ENCODE results near the gene LAMC1.

Gene LAMC1

DNA sequence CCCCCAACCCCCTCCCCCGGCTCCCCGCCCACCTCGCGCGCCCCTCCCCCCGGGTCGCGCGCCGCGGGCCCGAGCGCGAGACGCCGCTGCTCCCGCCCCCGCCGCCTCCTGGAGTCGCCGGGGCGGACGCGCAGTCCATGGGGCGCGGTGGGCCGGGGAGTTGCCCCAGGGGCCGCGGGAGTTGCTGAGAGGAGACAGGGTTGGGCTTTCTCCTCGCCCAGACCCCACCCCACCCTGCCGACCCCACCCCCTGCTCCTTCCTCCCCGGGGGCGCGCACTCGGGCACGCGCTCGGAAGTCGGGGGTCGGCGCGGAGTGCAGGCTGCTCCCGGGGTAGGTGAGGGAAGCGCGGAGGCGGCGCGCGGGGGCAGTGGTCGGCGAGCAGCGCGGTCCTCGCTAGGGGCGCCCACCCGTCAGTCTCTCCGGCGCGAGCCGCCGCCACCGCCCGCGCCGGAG lies at the start of gene LAMC1:
Gene LAMC1 (plus strand): TSS at position 275 of the 455 bp plus-strand sequence. CDS start 297 bp downstream, outside the sequence.
- no peak for FAIRE-seq

DNA sequence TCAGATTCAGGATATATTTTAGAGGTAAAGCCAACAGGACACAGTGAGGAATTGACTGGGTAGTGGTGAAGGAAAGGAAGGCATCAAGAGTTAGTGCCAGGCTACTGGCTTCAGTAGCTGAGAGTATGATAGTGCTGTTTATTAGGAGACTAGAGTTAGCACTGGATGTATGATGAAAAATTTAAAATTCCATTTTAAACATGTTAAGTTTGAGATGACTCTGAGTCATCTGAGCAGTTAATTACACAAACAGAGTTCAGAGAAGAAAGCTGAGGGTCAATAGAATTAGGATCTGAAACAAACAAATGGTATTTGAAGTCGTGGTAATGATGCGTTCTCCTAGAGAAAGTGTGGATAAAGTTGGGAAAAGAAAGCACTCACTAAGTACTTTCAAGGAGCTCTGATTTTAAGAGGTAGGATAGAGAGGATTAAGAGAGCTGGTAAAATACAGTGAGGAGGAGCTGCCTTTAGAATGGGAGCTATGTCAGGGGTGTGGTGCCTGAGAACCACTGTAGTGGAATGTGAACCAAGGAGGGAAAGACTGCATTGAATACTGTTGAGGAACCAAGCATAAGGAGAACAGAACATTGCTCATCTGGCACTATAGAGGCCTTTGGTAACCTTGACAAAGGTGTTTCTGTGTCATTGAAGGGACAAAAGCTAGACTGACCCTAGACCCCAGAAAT lies 48.6 kb upstream of the LAMC1 start:
- FAIRE-seq = no peak

- no peak for FAIRE-seq
Observed at GRCh38 chr1:182977480-182977879, 45.7 kb upstream of the LAMC1 start.

- no peak for FAIRE-seq
Observed at GRCh38 chr1:182978151-182978853, 44.9 kb upstream of the LAMC1 start.

- no peak for FAIRE-seq
Observed at GRCh38 chr1:182984138-182984537, 39.1 kb upstream of the LAMC1 start.

- FAIRE-seq = no peak
Observed at GRCh38 chr1:182984621-182985020, 38.6 kb upstream of the LAMC1 start.

DNA sequence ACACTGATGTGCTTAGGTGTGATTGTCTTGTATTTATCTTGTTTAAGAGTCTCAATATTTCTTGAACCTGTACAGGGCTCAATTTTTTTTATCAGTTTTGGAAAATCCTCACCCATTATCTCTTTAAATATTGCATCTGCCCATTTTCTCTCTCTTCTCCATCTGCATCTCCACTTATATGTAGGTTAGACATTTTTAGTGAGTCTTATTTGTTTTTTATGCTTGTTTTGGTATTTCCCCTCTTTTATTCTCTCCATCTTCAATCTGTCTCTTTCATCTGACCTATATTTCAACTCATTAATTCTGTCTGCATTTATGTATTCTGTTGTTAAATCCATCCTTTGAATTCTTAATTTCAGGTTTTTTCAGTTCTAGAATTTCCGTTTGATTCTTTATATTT lies 37.3 kb upstream of the LAMC1 start:
- FAIRE-seq = no peak

DNA sequence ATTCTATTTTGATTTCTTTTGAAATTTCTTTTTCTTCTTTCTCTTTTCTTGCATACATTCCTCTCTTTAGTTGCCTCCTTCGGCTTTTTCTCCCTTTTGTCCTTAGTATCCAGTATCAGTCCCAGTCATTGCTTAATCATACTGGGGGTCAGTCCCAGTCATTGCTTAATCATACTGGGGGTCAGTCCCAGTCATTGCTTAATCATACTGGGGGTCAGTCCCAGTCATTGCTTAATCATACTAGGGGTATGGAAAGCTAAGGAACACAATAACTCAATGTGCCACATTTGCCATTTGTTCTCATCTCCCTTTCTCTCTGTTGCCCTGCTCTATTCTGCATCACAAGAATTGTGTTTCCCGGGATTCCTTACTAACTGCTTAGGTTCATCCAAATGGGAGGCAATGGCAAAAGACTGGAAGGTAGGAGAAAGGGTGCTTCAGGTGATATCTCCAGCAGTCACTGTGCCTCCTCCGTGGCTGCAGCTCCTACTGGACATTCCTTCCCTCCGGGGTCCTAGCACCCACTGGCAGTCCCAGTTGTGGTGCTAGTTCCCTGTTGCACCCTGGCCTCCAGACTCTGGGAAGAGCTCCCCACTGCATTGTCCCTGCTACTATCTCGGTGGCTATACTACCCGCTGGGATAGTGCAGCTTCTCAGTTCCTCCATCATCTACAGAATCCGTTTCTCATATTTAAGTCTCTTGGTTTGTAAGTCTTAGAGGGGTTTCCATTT lies 32.6 kb upstream of the LAMC1 start:
- FAIRE-seq = no peak

DNA sequence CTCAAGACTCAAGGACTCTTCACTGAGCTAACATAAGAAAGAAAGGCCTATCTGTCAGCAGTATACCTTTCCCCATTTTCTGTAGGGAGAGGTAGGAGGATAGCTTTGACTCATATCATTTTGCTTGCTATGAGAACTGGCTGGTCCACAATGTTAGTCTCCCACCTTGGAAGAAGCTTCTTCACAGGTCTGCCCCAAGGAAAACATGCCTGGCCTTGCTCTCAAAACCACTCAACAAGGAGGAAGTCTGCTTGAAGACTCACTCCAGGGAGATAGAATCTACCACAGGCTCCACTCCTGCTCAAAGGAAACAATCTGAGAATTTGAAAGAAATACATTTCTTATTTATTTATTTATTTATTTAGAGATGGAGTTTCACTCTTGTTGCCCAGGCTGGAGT lies 29.5 kb upstream of the LAMC1 start:
- FAIRE-seq = no peak

DNA sequence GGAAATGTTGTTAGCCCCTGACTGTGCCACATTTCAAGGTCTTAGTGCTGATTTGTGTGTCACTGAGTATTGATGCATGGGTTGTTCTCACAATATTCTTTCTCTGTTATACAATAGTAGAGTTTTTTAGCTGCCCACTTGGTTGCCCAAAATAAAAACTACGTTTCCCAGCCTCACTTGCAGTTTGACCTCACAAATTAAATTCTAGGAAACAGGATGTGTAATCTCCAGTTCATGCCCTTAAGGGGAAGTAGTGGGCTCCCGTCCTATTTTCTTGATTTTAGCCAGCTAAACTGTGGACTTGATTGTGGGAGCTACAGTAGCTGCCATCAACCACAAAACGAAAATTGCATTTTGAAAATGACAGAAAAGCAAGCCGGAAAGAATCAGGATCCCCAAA lies 27.3 kb upstream of the LAMC1 start:
- no peak for FAIRE-seq

DNA sequence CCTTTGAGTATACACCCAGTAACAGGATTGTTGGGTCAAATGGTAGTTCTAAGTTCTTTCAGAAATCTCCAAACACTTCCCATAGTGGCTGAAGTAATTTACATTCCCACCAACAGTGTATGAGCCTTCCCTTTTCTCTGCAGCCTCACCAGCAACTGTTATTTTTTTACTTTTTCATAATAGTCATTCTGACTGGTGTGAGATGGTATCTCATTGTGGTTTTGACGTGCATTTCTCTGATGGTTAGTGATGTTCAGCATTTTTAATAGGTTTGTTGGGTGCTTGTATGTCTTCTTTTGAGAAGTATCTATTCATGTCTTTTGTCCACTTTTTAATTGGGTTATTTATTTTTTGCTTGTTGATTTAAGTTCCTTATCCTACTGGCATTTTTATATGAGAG lies 26.4 kb upstream of the LAMC1 start:
- no peak for FAIRE-seq

DNA sequence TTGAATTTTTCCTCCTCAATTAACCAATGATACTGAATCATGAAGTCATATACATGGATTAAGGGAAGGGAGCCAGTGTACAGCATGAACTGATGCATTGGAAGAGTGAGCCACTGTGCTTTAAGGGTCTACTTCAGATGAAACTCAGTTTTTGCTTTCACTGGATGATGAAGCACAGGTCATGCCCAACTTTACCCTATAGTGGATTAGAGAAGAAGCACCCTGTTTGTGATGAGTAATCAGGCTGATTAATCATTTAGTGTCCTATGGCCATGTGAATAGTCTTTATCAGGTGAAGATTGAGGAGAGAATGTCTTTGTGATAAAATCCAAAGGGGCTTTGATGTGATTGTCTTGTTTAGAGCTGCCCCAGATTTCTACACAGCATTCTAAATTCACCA lies 24.7 kb upstream of the LAMC1 start:
- no peak for FAIRE-seq

DNA sequence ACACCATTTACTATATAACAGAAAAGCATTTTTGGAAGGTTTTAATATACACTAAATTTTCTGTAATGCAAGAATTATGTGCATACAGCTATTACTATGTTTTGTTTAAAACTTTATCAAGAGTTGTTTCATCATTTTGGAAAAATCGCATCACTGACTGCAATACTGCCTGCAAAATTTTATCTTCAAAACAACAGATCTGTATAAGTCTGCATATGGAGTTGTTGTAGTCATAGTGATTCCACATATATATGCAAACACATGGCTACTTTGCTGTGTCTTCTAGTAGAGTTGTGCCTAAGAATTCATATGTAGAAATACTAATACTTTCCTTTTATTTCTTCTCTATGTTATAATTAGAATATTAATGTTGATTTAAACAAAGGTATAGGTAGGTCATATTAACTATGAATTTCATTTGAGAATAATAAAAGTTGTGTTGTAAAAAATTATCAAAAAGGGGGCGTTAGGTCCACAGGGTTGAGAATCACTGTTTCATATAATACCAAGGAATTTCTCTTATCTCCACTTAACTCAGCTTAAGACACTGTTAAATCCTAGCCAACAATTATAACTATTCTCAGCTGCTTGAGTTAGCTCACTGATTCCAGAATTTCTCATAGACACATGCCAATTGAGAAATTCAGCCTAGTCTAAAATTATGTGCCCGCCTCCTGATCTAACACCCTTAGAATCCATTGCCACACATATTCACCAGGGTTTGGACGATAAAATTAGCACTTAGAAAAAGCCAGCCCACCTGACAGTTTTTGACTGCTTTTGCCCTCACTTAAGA lies 22.9 kb upstream of the LAMC1 start:
- no peak for FAIRE-seq

- FAIRE-seq = no peak
Observed at GRCh38 chr1:183002267-183002666, 21.0 kb upstream of the LAMC1 start.

GRCh38 chr1:183002797-183003196 lies 20.4 kb upstream of the LAMC1 start:
- no peak for FAIRE-seq

DNA sequence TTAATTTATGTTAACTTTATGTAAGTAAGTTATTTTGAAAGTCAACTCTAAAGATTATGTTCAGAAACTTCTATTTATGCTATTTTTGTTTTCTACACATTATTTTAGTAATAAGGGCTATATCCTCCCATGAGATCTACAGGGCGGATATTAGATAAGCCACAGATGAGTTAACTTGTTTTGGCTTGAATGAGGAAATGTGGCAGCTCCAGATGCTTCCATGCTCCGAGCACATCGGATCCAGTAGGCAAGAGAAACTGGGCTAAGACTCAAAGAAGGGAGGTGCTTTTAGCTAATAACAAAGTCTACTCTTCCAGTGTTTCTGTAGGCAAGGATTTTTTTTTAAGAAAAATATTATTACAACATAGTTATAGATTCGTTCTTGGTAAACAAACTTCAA lies 20.0 kb upstream of the LAMC1 start:
- no peak for FAIRE-seq

DNA sequence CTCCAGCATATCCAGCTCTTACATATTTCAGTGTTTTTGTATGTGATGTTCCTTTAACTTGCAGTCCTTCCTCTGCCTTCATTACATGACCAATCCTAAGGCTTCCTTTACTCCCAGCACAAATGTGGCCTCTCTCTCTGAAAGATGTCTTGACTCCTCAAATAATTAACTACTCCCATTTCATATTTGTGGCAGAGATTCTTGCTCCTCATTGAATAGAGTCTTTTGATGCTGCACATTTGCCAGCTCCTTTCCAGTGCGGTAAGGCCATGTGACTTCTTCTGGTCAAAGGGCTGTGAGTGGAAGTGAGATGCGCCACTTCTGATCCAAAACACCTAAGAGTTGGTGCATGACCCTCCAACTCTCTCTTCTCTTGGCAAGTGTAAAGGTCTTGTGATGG lies 19.1 kb upstream of the LAMC1 start:
- FAIRE-seq = no peak

DNA sequence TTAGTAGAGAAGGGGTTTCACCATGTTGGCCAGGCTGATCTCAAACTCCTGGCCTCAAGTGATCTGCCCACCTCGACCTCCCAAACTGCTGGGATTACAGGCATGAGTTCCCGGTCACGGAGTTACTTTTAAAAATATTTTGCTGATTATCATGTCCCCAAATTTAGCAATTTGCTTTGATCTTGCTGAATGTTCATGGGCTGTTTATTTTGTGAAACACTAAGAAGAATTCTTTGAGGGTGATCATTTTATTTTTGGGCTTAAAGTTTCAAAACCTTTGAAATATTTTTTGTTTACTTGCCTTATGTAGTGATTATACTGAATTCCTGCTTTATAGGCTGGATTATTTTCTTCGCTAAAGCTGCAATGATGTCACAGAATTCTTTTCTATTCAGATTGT lies 11.4 kb upstream of the LAMC1 start:
- no peak for FAIRE-seq

DNA sequence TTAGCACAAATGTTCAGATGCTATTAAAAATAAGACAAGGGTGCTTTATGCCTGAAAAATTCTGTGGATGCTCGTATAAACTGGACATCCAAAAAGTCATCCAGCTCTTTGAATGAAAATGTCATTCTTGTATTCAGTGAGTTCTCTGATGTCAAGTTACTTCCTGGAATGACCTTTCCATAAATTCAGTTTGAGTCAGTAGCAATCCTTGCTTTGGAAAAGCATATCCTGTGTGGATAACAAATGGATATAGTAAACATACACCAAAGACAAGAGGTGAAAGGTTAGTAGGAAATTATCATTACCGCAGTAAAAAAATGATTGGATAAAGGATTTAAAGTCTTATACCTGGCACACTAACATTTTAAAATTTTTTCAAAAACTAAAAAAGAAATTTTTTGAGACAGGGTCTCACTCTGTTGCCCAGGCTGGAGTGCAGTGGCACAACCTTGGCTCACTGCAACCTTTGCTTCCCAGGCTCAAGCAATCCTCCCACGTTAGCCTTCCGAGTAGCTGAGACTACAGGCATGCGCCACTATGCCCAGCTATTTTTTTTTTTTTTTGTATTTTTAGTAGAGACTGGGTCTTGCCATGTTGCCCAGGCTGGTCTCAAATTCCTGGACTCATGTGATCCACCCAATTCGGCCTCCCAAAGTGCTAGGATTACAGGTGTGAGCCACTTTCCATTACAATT lies 10.8 kb upstream of the LAMC1 start:
- FAIRE-seq = no peak

DNA sequence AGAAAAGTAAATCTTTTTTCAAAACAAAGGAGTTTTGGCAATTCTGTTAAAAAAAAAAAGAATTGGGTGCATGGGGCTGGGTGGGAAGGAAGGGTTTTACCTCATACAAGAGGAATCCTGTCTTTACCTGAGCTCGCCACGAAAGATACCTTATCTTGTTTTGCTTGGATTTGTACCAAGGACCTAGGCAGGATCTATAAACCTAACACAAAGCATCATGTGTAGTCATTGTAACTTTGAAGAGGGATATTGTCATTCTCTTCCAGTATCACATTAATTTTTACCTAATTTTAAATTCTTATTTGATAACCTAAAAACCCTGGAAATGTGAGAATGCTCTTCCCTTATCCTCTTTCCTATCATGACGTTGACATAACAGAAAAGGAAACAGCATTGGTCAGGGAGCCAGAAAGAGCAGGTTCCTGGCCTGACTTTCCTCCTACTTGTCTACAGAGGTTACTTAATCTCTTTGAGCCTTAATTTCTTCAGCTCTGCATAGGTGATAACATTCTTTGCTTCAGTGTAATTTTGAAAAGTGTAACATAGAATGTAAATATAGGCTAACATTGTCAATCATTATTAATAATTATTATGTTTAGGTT lies 4.0 kb upstream of the LAMC1 start:
- FAIRE-seq = no peak

- no peak for FAIRE-seq
Observed at GRCh38 chr1:183019860-183020259, 3.4 kb upstream of the LAMC1 start.

Data from colon (tissue), 2 donors.